Naive thymus-derived CD4-positive, alpha-beta T cell (primary cell): Measurements from ENCODE around the gene BRF1. TPM values are rescaled to one million over a fixed set of nuclear protein-coding genes. Genes with fewer than 3 reads are reported as not detected.
A peak's percentile ranks its signal among the peaks of the same experiment; 100 is the strongest.

Experiments
- ATAC-seq: fragments of 150-1000 bp; cut with Tn5 transposase; 2 replicates; pipeline ENCODE4 v1.10.0; 2021; ENCODE audit warnings: mild to moderate bottlenecking, moderate library complexity
- CTCF ChIA-PET: fragments of 350-600 bp; sonication (Branson Sonifier 250); formaldehyde crosslinking; loops from one replicate; lab custom pipeline; 2021; ENCODE audit warnings: antibody characterized with exemption; lab: Charles Lee
- POLR2A ChIA-PET: fragments of 350-600 bp; sonication (Branson Sonifier 250); formaldehyde crosslinking; loops from one replicate; lab custom pipeline; 2021; ENCODE audit warnings: antibody characterized with exemption, inconsistent platforms; lab: Charles Lee
- DNase-seq, 9 donors: peaks; one replicate each; pipeline versions ENCODE4 v3.0.0 to v3.0.0-alpha.2; 2020 to 2022; ENCODE audit warnings: mixed read lengths in 1 of 9
- H3K27ac ChIP-seq: one replicate; pipeline ENCODE4 v1.7.0; 2013; ENCODE audit warnings: mild to moderate bottlenecking, low read depth, low read length, moderate library complexity
- H3K27me3 ChIP-seq, 2 donors: one replicate each; pipeline ENCODE4 v1.7.0; 2013; ENCODE audit warnings: low read length in 2 of 2, mild to moderate bottlenecking in 2 of 2, moderate library complexity in 2 of 2; ENCODE audit not compliant: control insufficient read depth in 2 of 2, insufficient read depth in 2 of 2
- H3K36me3 ChIP-seq, 3 experiments: 1 replicate in 2 of 3; 2 replicates in 1 of 3; pipeline ENCODE4 v1.7.0; 2013; ENCODE audit warnings: low read length in 3 of 3, mild to moderate bottlenecking in 3 of 3, moderate library complexity in 1 of 3; ENCODE audit not compliant: insufficient read depth in 3 of 3, control insufficient read depth in 2 of 3
- H3K4me1 ChIP-seq, 2 donors: one replicate each; pipeline ENCODE4 v1.7.0; 2013; ENCODE audit warnings: low read length in 2 of 2, mild to moderate bottlenecking in 2 of 2, moderate library complexity in 1 of 2; ENCODE audit not compliant: control insufficient read depth in 2 of 2, insufficient read depth in 2 of 2
- H3K4me3 ChIP-seq: 2 replicates; pipeline ENCODE4 v1.7.0; 2013; ENCODE audit warnings: mild to moderate bottlenecking, low read length
- H3K9me3 ChIP-seq, 3 experiments: 1 replicate in 2 of 3; 2 replicates in 1 of 3; pipeline ENCODE4 v1.7.0; 2013; ENCODE audit warnings: low read length in 3 of 3; ENCODE audit not compliant: control insufficient read depth in 2 of 3
- H3K27ac Mint-ChIP-seq, 9 donors: one replicate each; pipeline ENCODE4 v1.8.0; 2020 to 2022; ENCODE audit warnings: mixed read lengths in 9 of 9, mild to moderate bottlenecking in 8 of 9, moderate library complexity in 5 of 9, inconsistent platforms in 2 of 9
- H3K27me3 Mint-ChIP-seq, 5 donors: one replicate each; pipeline ENCODE4 v1.8.0; 2021 to 2022; ENCODE audit warnings: mixed read lengths in 5 of 5, mild to moderate bottlenecking in 1 of 5
- H3K36me3 Mint-ChIP-seq, 5 donors: one replicate each; pipeline ENCODE4 v1.8.0; 2020 to 2022; ENCODE audit warnings: mixed read lengths in 5 of 5, mild to moderate bottlenecking in 3 of 5, inconsistent platforms in 1 of 5
- H3K4me1 Mint-ChIP-seq, 7 donors: one replicate each; pipeline ENCODE4 v1.8.0; 2020 to 2022; ENCODE audit warnings: mixed read lengths in 7 of 7, mild to moderate bottlenecking in 3 of 7, inconsistent platforms in 1 of 7
- H3K4me3 Mint-ChIP-seq, 10 donors: one replicate each; pipeline ENCODE4 v1.8.0; 2020 to 2022; ENCODE audit warnings: mild to moderate bottlenecking in 10 of 10, mixed read lengths in 10 of 10, moderate library complexity in 6 of 10, inconsistent platforms in 2 of 10
- H3K9me3 Mint-ChIP-seq, 11 donors: one replicate each; pipeline ENCODE4 v1.8.0; 2020 to 2022; ENCODE audit warnings: mixed read lengths in 11 of 11, mild to moderate bottlenecking in 4 of 11, inconsistent platforms in 1 of 11, moderate library complexity in 1 of 11
- intact Hi-C, 2 donors: fragments of 100-400 bp; cut with micrococcal nuclease; formaldehyde crosslinking; loops; one replicate each; pipeline ENCODE4 v1.15.1; 2023
- polyA plus RNA-seq, 2 donors: library from polyadenylated mRNA; unstranded; fragments of 300-500 nt; fragmentation: Illumina TruSeq; gene quantifications; one replicate each; pipeline ENCODE4 v1.2.3, GENCODE V29; 2021
- total RNA-seq, 6 experiments: library from RNA in 5 of 6; stranded (reverse) in 5 of 6; gene quantifications; 1 replicate in 5 of 6; 2 replicates in 1 of 6; pipeline ENCODE4 v1.2.3 and lab custom pipeline; 2021 to 2026

The BRF1 gene
- total and polyA plus RNA-seq, 7 experiments from 2014 or later = 7.1 to 75.7 (median 60.2) TPM

GRCh38 chr14:105215602-105216001 is 85.2 kb downstream of the BRF1 start:
- Mint-ChIP-seq H3K4me3 (no peak overlapping the region), H3K9me3 (peaks cover 0 to 7% (median 0%) of the 10 kb centered on the region in 11 donors), H3K27ac (peak overlapping the region in 3 of 9 donors; percentile 63 to 71 (median 69)), H3K36me3 (peaks cover 0 to 29% (median 7%) of the 10 kb centered on the region in 5 donors), H3K4me1 (peaks cover 0 to 10% (median 0%) of the 10 kb centered on the region in 7 donors), H3K27me3 (no peaks in the 10 kb centered on the region)
- ChIA-PET POLR2A (no interaction called here), CTCF (no interaction called here)
- peaks cover 0 to 85% (median 8%) of the 10 kb centered on the region in 3 experiments for H3K36me3 ChIP-seq
- intact Hi-C loops = no loop called here
- no peaks in the 10 kb centered on the region for H3K4me1 ChIP-seq
- no peaks in the 10 kb centered on the region for H3K27me3 ChIP-seq
- no peaks in the 10 kb centered on the region for H3K9me3 ChIP-seq
- ATAC-seq = peak; percentile 4
- no peak overlapping the region for H3K4me3 ChIP-seq
- H3K27ac ChIP-seq = no peak overlapping the region
- no peak for DNase-seq

- Mint-ChIP-seq H3K4me3 (no peak overlapping the region), H3K27me3 (no peaks in the 10 kb centered on the region), H3K27ac (no peak overlapping the region), H3K36me3 (peaks cover 0 to 26% (median 7%) of the 10 kb centered on the region in 5 donors), H3K9me3 (peaks cover 0 to 7% (median 0%) of the 10 kb centered on the region in 11 donors), H3K4me1 (peaks cover 0 to 10% (median 0%) of the 10 kb centered on the region in 7 donors)
- ChIA-PET CTCF (no interaction called here), POLR2A (interaction anchor here (0.5 kb wide), 1 partner anchor 87 kb away, joined by 3 read pairs; no protein-coding TSS in a partner anchor)
- Histone ChIP-seq H3K27me3 (no peaks in the 10 kb centered on the region), H3K27ac (no peak overlapping the region), H3K9me3 (no peaks in the 10 kb centered on the region), H3K4me1 (no peaks in the 10 kb centered on the region), H3K36me3 (peaks cover 0 to 84% (median 4%) of the 10 kb centered on the region in 3 experiments), H3K4me3 (no peak overlapping the region)
- intact Hi-C loops = no loop called here
- DNase-seq = no peak
- no peak for ATAC-seq
These were observed 86.4 kb downstream of the BRF1 start for GRCh38 chr14:105214324-105214915.

GRCh38 chr14:105213361-105213760 is 87.4 kb downstream of the BRF1 start:
- H3K27me3 Mint-ChIP-seq = no peaks in the 10 kb centered on the region
- H3K4me3 Mint-ChIP-seq = no peak overlapping the region
- Histone ChIP-seq H3K4me3 (no peak overlapping the region), H3K4me1 (no peaks in the 10 kb centered on the region), H3K36me3 (peaks cover 0 to 78% (median 0%) of the 10 kb centered on the region in 3 experiments), H3K27ac (no peak overlapping the region), H3K9me3 (no peaks in the 10 kb centered on the region), H3K27me3 (no peaks in the 10 kb centered on the region)
- peaks cover 0 to 10% (median 0%) of the 10 kb centered on the region in 7 donors for H3K4me1 Mint-ChIP-seq
- H3K9me3 Mint-ChIP-seq = peaks cover 0 to 7% (median 0%) of the 10 kb centered on the region in 11 donors
- intact Hi-C loops = no loop called here
- H3K36me3 Mint-ChIP-seq = peaks cover 0 to 20% (median 7%) of the 10 kb centered on the region in 5 donors
- ChIA-PET POLR2A (no interaction called here), CTCF (interaction anchor here (1.1 kb wide), 1 partner anchor 18 kb away, joined by 3 read pairs; no protein-coding TSS in a partner anchor)
- H3K27ac Mint-ChIP-seq = no peak overlapping the region
- ATAC-seq (no peak), DNase-seq (no peak)

GRCh38 chr14:105212541-105213300 is 88.1 kb downstream of the BRF1 start:
- peaks cover 0 to 71% (median 0%) of the 10 kb centered on the region in 3 experiments for H3K36me3 ChIP-seq
- POLR2A ChIA-PET = no interaction called here
- Mint-ChIP-seq H3K4me3 (no peak overlapping the region), H3K27ac (no peak overlapping the region), H3K4me1 (peaks cover 0 to 10% (median 0%) of the 10 kb centered on the region in 7 donors), H3K27me3 (no peaks in the 10 kb centered on the region), H3K9me3 (peaks cover 0 to 7% (median 0%) of the 10 kb centered on the region in 11 donors), H3K36me3 (peaks cover 0 to 17% (median 7%) of the 10 kb centered on the region in 5 donors)
- H3K4me1 ChIP-seq = no peaks in the 10 kb centered on the region
- intact Hi-C loops = no loop called here
- DNase-seq (no peak), ATAC-seq (no peak)
- H3K9me3 ChIP-seq = no peaks in the 10 kb centered on the region
- H3K4me3 ChIP-seq = no peak overlapping the region
- no peak overlapping the region for H3K27ac ChIP-seq
- no peaks in the 10 kb centered on the region for H3K27me3 ChIP-seq
- CTCF ChIA-PET = interaction anchor here (1.1 kb wide), 1 partner anchor 18 kb away, joined by 3 read pairs; no protein-coding TSS in a partner anchor

- no peak for ATAC-seq
- H3K4me3 Mint-ChIP-seq = no peak overlapping the region
- POLR2A ChIA-PET = no interaction called here
- peaks cover 0 to 10% (median 0%) of the 10 kb centered on the region in 7 donors for H3K4me1 Mint-ChIP-seq
- intact Hi-C loops = no loop called here
- H3K36me3 ChIP-seq = peaks cover 0 to 62% (median 0%) of the 10 kb centered on the region in 3 experiments
- no peaks in the 10 kb centered on the region for H3K27me3 Mint-ChIP-seq
- no peaks in the 10 kb centered on the region for H3K9me3 ChIP-seq
- H3K4me3 ChIP-seq = no peak overlapping the region
- no peak overlapping the region for H3K27ac ChIP-seq
- DNase-seq = no peak
- H3K27ac Mint-ChIP-seq = no peak overlapping the region
- no peaks in the 10 kb centered on the region for H3K4me1 ChIP-seq
- H3K36me3 Mint-ChIP-seq = peaks cover 0 to 15% (median 7%) of the 10 kb centered on the region in 5 donors
- CTCF ChIA-PET = no interaction called here
- H3K9me3 Mint-ChIP-seq = peaks cover 0 to 7% (median 0%) of the 10 kb centered on the region in 11 donors
- no peaks in the 10 kb centered on the region for H3K27me3 ChIP-seq
These were observed 89.1 kb downstream of the BRF1 start for GRCh38 chr14:105211758-105212089.

- Histone ChIP-seq H3K27ac (no peak overlapping the region), H3K4me3 (no peak overlapping the region), H3K36me3 (peaks cover 0 to 57% (median 0%) of the 10 kb centered on the region in 3 experiments), H3K27me3 (no peaks in the 10 kb centered on the region), H3K9me3 (no peaks in the 10 kb centered on the region), H3K4me1 (no peaks in the 10 kb centered on the region)
- no peak for DNase-seq
- POLR2A ChIA-PET = no interaction called here
- Mint-ChIP-seq H3K36me3 (peaks cover 0 to 15% (median 7%) of the 10 kb centered on the region in 5 donors), H3K4me1 (peaks cover 0 to 10% (median 0%) of the 10 kb centered on the region in 7 donors), H3K9me3 (peaks cover 0 to 7% (median 0%) of the 10 kb centered on the region in 11 donors), H3K27me3 (no peaks in the 10 kb centered on the region), H3K4me3 (no peak overlapping the region), H3K27ac (no peak overlapping the region)
- CTCF ChIA-PET = no interaction called here
- ATAC-seq = no peak
- intact Hi-C loops = no loop called here
These were observed 89.6 kb downstream of the BRF1 start for GRCh38 chr14:105211086-105211757.
